Stimulated activated naive B cell treated with anti-CD40 and anti-IgM and Interleukin-4, amounts not matched to agents 10 μg/mL and 1 μg/mL and 100 μg/mL, for 72 hours (primary cell): Measurements from ENCODE around the gene D2HGDH.

ENCODE experiments used
- ATAC-seq, 2 donors: fragments of 150-1000 bp; cut with Tn5 transposase; replicated peaks; 2 replicates each; pipeline ENCODE4 v1.10.0; 2021; ENCODE audit warnings: moderate library complexity in 1 of 2
- DNase-seq: peaks from one replicate; pipeline ENCODE4 v3.0.0; 2021
- H3K27ac Mint-ChIP-seq: one replicate; pipeline ENCODE4 v1.8.0; 2022; ENCODE audit warnings: mild to moderate bottlenecking, mixed read lengths
- H3K27me3 Mint-ChIP-seq, 2 donors: one replicate each; pipeline ENCODE4 v1.8.0; 2022; ENCODE audit warnings: mixed read lengths in 2 of 2
- H3K36me3 Mint-ChIP-seq, 2 donors: one replicate each; pipeline ENCODE4 v1.8.0; 2022; ENCODE audit warnings: mixed read lengths in 2 of 2, mild to moderate bottlenecking in 1 of 2
- H3K4me1 Mint-ChIP-seq, 2 donors: one replicate each; pipeline ENCODE4 v1.8.0; 2022; ENCODE audit warnings: mixed read lengths in 2 of 2, mild to moderate bottlenecking in 1 of 2
- H3K4me3 Mint-ChIP-seq, 2 donors: one replicate each; pipeline ENCODE4 v1.8.0; 2022; ENCODE audit warnings: mild to moderate bottlenecking in 2 of 2, mixed read lengths in 2 of 2, moderate library complexity in 1 of 2
- H3K9me3 Mint-ChIP-seq, 2 donors: one replicate each; pipeline ENCODE4 v1.8.0; 2022; ENCODE audit warnings: mixed read lengths in 2 of 2, mild to moderate bottlenecking in 1 of 2

The D2HGDH gene

GRCh38 chr2:241762321-241762932 is 28.0 kb downstream of the D2HGDH start:
- no peak overlapping the region for H3K27ac Mint-ChIP-seq
- peaks cover 0 to 2% of the 10 kb centered on the region in 2 donors for H3K9me3 Mint-ChIP-seq
- ATAC-seq, result no peak
- peaks cover 0 to 2% of the 10 kb centered on the region in 2 donors for H3K4me1 Mint-ChIP-seq
- H3K36me3 Mint-ChIP-seq, result peaks cover 23 to 33% of the 10 kb centered on the region in 2 donors
- no peak overlapping the region for H3K4me3 Mint-ChIP-seq
- H3K27me3 Mint-ChIP-seq, result no peaks in the 10 kb centered on the region
- no peak for DNase-seq

GRCh38 chr2:241762933-241763369 is 28.5 kb downstream of the D2HGDH start:
- Mint-ChIP-seq H3K4me3 (no peak overlapping the region), H3K9me3 (peaks cover 0 to 2% of the 10 kb centered on the region in 2 donors), H3K27me3 (no peaks in the 10 kb centered on the region), H3K36me3 (peaks cover 23 to 30% of the 10 kb centered on the region in 2 donors), H3K27ac (no peak overlapping the region), H3K4me1 (peaks cover 0 to 2% of the 10 kb centered on the region in 2 donors)
- DNase-seq (no peak), ATAC-seq (no peak)

- H3K4me1 Mint-ChIP-seq, result peaks cover 0 to 2% of the 10 kb centered on the region in 2 donors
- peaks cover 23 to 27% of the 10 kb centered on the region in 2 donors for H3K36me3 Mint-ChIP-seq
- DNase-seq (no peak), ATAC-seq (no peak)
- H3K4me3 Mint-ChIP-seq, result no peak overlapping the region
- no peaks in the 10 kb centered on the region for H3K27me3 Mint-ChIP-seq
- H3K27ac Mint-ChIP-seq, result no peak overlapping the region
- peaks cover 0 to 2% of the 10 kb centered on the region in 2 donors for H3K9me3 Mint-ChIP-seq
Measured at GRCh38 chr2:241763551-241764274, 29.3 kb downstream of the D2HGDH start.

GRCh38 chr2:241764275-241765241 is 30.1 kb downstream of the D2HGDH start:
- Mint-ChIP-seq H3K27ac (no peak overlapping the region), H3K9me3 (peaks cover 0 to 2% of the 10 kb centered on the region in 2 donors), H3K36me3 (peaks cover 19 to 23% of the 10 kb centered on the region in 2 donors), H3K4me1 (peaks cover 0 to 2% of the 10 kb centered on the region in 2 donors), H3K27me3 (no peaks in the 10 kb centered on the region), H3K4me3 (no peak overlapping the region)
- DNase-seq (no peak), ATAC-seq (no peak)

GRCh38 chr2:241767464-241768250 is 33.2 kb downstream of the D2HGDH start:
- Mint-ChIP-seq H3K4me3 (no peak overlapping the region), H3K36me3 (peaks cover 6 to 9% of the 10 kb centered on the region in 2 donors), H3K27me3 (no peaks in the 10 kb centered on the region), H3K27ac (no peak overlapping the region), H3K4me1 (peaks cover 12 to 14% of the 10 kb centered on the region in 2 donors), H3K9me3 (no peaks in the 10 kb centered on the region)
- DNase-seq (no peak), ATAC-seq (no peak)

- H3K9me3 Mint-ChIP-seq, result no peaks in the 10 kb centered on the region
- no peak for ATAC-seq
Measured at GRCh38 chr2:241768251-241768711, 33.9 kb downstream of the D2HGDH start.

GRCh38 chr2:241768850-241769249 is 34.4 kb downstream of the D2HGDH start:
- H3K4me3 Mint-ChIP-seq, result no peak overlapping the region
- no peaks in the 10 kb centered on the region for H3K9me3 Mint-ChIP-seq
- peaks cover 12 to 19% of the 10 kb centered on the region in 2 donors for H3K4me1 Mint-ChIP-seq
- no peaks in the 10 kb centered on the region for H3K27me3 Mint-ChIP-seq
- H3K27ac Mint-ChIP-seq, result no peak overlapping the region
- ATAC-seq, result no peak
- peaks cover 2 to 3% of the 10 kb centered on the region in 2 donors for H3K36me3 Mint-ChIP-seq
- no peak for DNase-seq

More at GRCh38 chr2:241768251-241768711, 33.9 kb downstream of the D2HGDH start:
- Mint-ChIP-seq H3K4me3 (no peak overlapping the region), H3K4me1 (peaks cover 12 to 19% of the 10 kb centered on the region in 2 donors), H3K36me3 (peaks cover 2 to 3% of the 10 kb centered on the region in 2 donors), H3K27me3 (no peaks in the 10 kb centered on the region), H3K27ac (no peak overlapping the region)
- no peak for DNase-seq

- no peaks in the 10 kb centered on the region for H3K9me3 Mint-ChIP-seq
- H3K36me3 Mint-ChIP-seq, result peaks cover 2 to 3% of the 10 kb centered on the region in 2 donors
- ATAC-seq, result no peak
- H3K27me3 Mint-ChIP-seq, result peaks cover 0 to 6% of the 10 kb centered on the region in 2 donors
- H3K4me1 Mint-ChIP-seq, result peaks cover 12 to 19% of the 10 kb centered on the region in 2 donors
- no peak for DNase-seq
- no peak overlapping the region for H3K4me3 Mint-ChIP-seq
- no peak overlapping the region for H3K27ac Mint-ChIP-seq
Measured at GRCh38 chr2:241769819-241770184, 35.4 kb downstream of the D2HGDH start.

- H3K9me3 Mint-ChIP-seq, result no peaks in the 10 kb centered on the region
- no peak overlapping the region for H3K27ac Mint-ChIP-seq
- no peak for ATAC-seq
- no peak for DNase-seq
- H3K4me1 Mint-ChIP-seq, result peaks cover 12 to 19% of the 10 kb centered on the region in 2 donors
- peaks cover 2 to 11% of the 10 kb centered on the region in 2 donors for H3K27me3 Mint-ChIP-seq
- no peak overlapping the region for H3K4me3 Mint-ChIP-seq
- H3K36me3 Mint-ChIP-seq, result peaks cover 2 to 3% of the 10 kb centered on the region in 2 donors
Measured at GRCh38 chr2:241770185-241770935, 35.9 kb downstream of the D2HGDH start.

GRCh38 chr2:241770936-241771285 is 36.5 kb downstream of the D2HGDH start:
- H3K36me3 Mint-ChIP-seq, result peaks cover 2 to 3% of the 10 kb centered on the region in 2 donors
- H3K27me3 Mint-ChIP-seq, result peaks cover 7 to 17% of the 10 kb centered on the region in 2 donors
- no peak for ATAC-seq
- peaks cover 12 to 19% of the 10 kb centered on the region in 2 donors for H3K4me1 Mint-ChIP-seq
- H3K4me3 Mint-ChIP-seq, result no peak overlapping the region
- H3K27ac Mint-ChIP-seq, result no peak overlapping the region
- DNase-seq, result no peak
- no peaks in the 10 kb centered on the region for H3K9me3 Mint-ChIP-seq

- H3K4me1 Mint-ChIP-seq, result peaks cover 12 to 19% of the 10 kb centered on the region in 2 donors
- no peak for DNase-seq
- peak in 1 of 2 donors; percentile 36 for ATAC-seq
- peaks cover 7 to 17% of the 10 kb centered on the region in 2 donors for H3K27me3 Mint-ChIP-seq
- H3K4me3 Mint-ChIP-seq, result peak overlapping the region; percentile 66 to 75
- H3K27ac Mint-ChIP-seq, result peak overlapping the region; percentile 89
- peaks cover 2 to 3% of the 10 kb centered on the region in 2 donors for H3K36me3 Mint-ChIP-seq
- no peaks in the 10 kb centered on the region for H3K9me3 Mint-ChIP-seq
Measured at GRCh38 chr2:241771286-241772062, 37.0 kb downstream of the D2HGDH start.

GRCh38 chr2:241772063-241772499 is 37.7 kb downstream of the D2HGDH start:
- Mint-ChIP-seq H3K4me3 (peak overlapping the region; percentile 66 to 75), H3K4me1 (peaks cover 12 to 19% of the 10 kb centered on the region in 2 donors), H3K9me3 (no peaks in the 10 kb centered on the region), H3K27me3 (peaks cover 7 to 17% of the 10 kb centered on the region in 2 donors), H3K36me3 (peaks cover 2 to 3% of the 10 kb centered on the region in 2 donors), H3K27ac (peak overlapping the region; percentile 89)
- peak in 1 of 2 donors; percentile 59 for ATAC-seq
- peak; percentile 27 for DNase-seq
